Neural progenitor cell (in vitro differentiated cells): ENCODE results near the gene MYO1B. TPM values are rescaled to one million over a fixed set of nuclear protein-coding genes. Genes with fewer than 3 reads are reported as not detected.

Experiments
- DNase-seq: peaks from one replicate; pipeline ENCODE4 v3.0.0-alpha.2; 2016; ENCODE audit warnings: low spot score
- H2AFZ ChIP-seq: fragments of 200-600 bp; sonication (generic); replicated peaks from 2 replicates; pipeline ENCODE4 v1.6.1; 2016; ENCODE audit warnings: antibody characterized with exemption
- H3F3A ChIP-seq: fragments of 200-600 bp; sonication (generic); 2 replicates; pipeline ENCODE4 v1.6.1; 2016; ENCODE audit warnings: antibody characterized with exemption, low read depth
- H3K27ac ChIP-seq: fragments of 200-600 bp; sonication (generic); 2 replicates; pipeline ENCODE4 v1.5.1; 2016; ENCODE audit warnings: mild to moderate bottlenecking
- H3K27me3 ChIP-seq: fragments of 200-600 bp; sonication (generic); 2 replicates; pipeline ENCODE4 v1.6.1; 2016; ENCODE audit warnings: mild to moderate bottlenecking, moderate library complexity
- H3K36me3 ChIP-seq: fragments of 200-600 bp; sonication (generic); 2 replicates; pipeline ENCODE4 v1.5.1; 2016
- H3K4me1 ChIP-seq: fragments of 200-600 bp; sonication (generic); 2 replicates; pipeline ENCODE4 v1.6.1; 2016; ENCODE audit warnings: mixed run types
- H3K4me2 ChIP-seq: fragments of 200-600 bp; sonication (generic); 2 replicates; pipeline ENCODE4 v1.6.1; 2016
- H3K4me3 ChIP-seq: fragments of 200-600 bp; sonication (generic); 2 replicates; pipeline ENCODE4 v1.5.1; 2016
- H3K79me2 ChIP-seq: fragments of 200-600 bp; sonication (generic); 2 replicates; pipeline ENCODE4 v1.6.1; 2016; ENCODE audit warnings: low read depth
- H3K9ac ChIP-seq: fragments of 200-600 bp; sonication (generic); 2 replicates; pipeline ENCODE4 v1.6.1; 2016
- H3K9me3 ChIP-seq: fragments of 200-600 bp; sonication (generic); 2 replicates; pipeline ENCODE4 v1.5.1; 2016; ENCODE audit warnings: low read depth
- H4K20me1 ChIP-seq: fragments of 200-600 bp; sonication (generic); 2 replicates; pipeline ENCODE4 v1.6.1; 2016; ENCODE audit warnings: low read depth
- H3K27ac Mint-ChIP-seq: 3 replicates; pipeline ENCODE4 v1.8.0; 2021; ENCODE audit warnings: mixed read lengths
- H3K27me3 Mint-ChIP-seq: 2 replicates; pipeline ENCODE4 v1.8.0; 2022; ENCODE audit warnings: low read depth, mild to moderate bottlenecking, inconsistent platforms, moderate library complexity, mixed read lengths; ENCODE audit not compliant: insufficient read depth
- H3K36me3 Mint-ChIP-seq: 3 replicates; pipeline ENCODE4 v1.8.0; 2021; ENCODE audit warnings: mixed read lengths
- H3K4me1 Mint-ChIP-seq: 3 replicates; pipeline ENCODE4 v1.8.0; 2021; ENCODE audit warnings: mixed read lengths
- H3K4me3 Mint-ChIP-seq: 3 replicates; pipeline ENCODE4 v1.8.0; 2021; ENCODE audit warnings: mild to moderate bottlenecking, moderate library complexity, mixed read lengths
- H3K9me3 Mint-ChIP-seq: 3 replicates; pipeline ENCODE4 v1.8.0; 2020; ENCODE audit warnings: mixed read lengths
- EZH2 ChIP-seq: fragments of 200-600 bp; sonication (generic); IDR thresholded peaks from 2 replicates; pipeline ENCODE4 v1.6.1; 2017; ENCODE audit warnings: antibody characterized with exemption, mild to moderate bottlenecking, moderate library complexity
- EZH2phosphoT487 ChIP-seq: fragments of 200-600 bp; sonication (generic); IDR thresholded peaks from 2 replicates; pipeline ENCODE4 v1.6.1; 2017; ENCODE audit warnings: antibody characterized with exemption
- total RNA-seq: library from RNA; depleted of rRNA; stranded (reverse); fragments of >200 nt; gene quantifications from 2 replicates; pipeline ENCODE4 v1.2.3, GENCODE V29; 2015; ENCODE audit warnings: low replicate concordance
- TF ChIP-seq, protein P1 (sequence below): fragments of 200-600 bp; sonication (generic); IDR thresholded peaks from 2 replicates; pipeline ENCODE4 v1.5.1; 2017; ENCODE audit warnings: antibody characterized with exemption, mild to moderate bottlenecking

MYO1B gene
- total RNA-seq, 1 donor from 2014 or later: 88.0 TPM

DNA sequence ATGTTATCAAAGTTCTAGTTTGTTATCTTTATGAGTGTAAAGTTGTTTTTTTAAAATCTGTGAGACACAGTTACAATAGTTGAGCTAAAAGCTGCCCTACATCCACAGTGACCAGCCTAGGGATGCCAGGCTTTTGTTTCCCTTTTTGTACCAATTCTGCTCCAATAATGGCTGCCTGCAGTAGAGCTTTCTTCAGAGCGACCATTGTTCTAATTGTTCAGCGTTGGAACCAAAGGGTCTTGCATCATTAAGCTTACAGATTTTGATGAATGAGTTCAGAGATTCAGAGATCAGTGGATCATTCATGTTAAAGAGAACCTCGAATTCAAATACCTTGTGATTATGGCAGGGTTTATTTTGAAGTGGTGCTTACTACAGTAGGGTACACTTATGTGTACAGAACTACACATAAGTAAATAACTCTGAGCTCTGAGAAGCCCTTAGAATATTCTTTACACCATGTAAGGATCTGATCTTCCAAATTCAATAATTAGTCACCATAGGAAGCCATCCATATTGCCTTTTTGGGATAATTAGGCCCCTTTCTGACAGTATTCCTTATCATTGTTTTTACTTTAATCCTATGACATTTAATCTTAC is 157.9 kb downstream of the MYO1B start:
- Histone ChIP-seq H3K4me1 (peaks cover 40% of the 10 kb centered on the region), H2AFZ (no peak overlapping the region), H3K9me3 (no peaks in the 10 kb centered on the region), H3K27ac (peak overlapping the region; percentile 81), H3K4me3 (no peak overlapping the region), H3K36me3 (peaks cover 9% of the 10 kb centered on the region), H3K79me2 (no peaks in the 10 kb centered on the region), H3F3A (peaks cover 15% of the 10 kb centered on the region), H3K27me3 (no peaks in the 10 kb centered on the region), H3K4me2 (peak overlapping the region; percentile 52), H3K9ac (no peak overlapping the region), H4K20me1 (no peaks in the 10 kb centered on the region)
- Mint-ChIP-seq H3K4me1 (peaks cover 25% of the 10 kb centered on the region), H3K36me3 (peaks cover 41% of the 10 kb centered on the region), H3K27me3 (no peaks in the 10 kb centered on the region), H3K4me3 (no peak overlapping the region), H3K27ac (no peak overlapping the region), H3K9me3 (peaks cover 5% of the 10 kb centered on the region)
- DNase-seq: peak; percentile 84
- TF ChIP-seq, protein P1, sequence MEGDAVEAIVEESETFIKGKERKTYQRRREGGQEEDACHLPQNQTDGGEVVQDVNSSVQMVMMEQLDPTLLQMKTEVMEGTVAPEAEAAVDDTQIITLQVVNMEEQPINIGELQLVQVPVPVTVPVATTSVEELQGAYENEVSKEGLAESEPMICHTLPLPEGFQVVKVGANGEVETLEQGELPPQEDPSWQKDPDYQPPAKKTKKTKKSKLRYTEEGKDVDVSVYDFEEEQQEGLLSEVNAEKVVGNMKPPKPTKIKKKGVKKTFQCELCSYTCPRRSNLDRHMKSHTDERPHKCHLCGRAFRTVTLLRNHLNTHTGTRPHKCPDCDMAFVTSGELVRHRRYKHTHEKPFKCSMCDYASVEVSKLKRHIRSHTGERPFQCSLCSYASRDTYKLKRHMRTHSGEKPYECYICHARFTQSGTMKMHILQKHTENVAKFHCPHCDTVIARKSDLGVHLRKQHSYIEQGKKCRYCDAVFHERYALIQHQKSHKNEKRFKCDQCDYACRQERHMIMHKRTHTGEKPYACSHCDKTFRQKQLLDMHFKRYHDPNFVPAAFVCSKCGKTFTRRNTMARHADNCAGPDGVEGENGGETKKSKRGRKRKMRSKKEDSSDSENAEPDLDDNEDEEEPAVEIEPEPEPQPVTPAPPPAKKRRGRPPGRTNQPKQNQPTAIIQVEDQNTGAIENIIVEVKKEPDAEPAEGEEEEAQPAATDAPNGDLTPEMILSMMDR: no peak
- TF ChIP-seq EZH2phosphoT487 (no peak), EZH2 (no peak)

DNA sequence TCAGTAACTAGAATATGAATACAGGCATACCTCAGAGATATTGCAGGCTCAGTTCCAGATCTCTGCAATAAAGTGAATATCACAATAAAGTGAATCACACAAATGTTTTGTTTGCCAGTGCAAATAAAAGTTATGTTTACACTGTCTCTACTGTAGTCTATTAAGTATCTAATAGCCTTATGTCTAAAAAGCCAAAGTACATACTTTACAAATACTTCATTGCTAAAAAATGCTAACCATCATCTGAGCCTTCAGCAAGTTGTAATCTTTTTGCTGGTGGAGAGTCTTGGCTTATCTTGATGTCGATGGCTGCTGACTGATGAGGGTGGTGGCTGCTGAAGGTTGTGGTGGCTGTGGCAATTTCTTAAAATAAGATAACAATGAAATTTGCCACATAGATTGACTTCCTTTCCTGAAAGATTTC is 159.4 kb downstream of the MYO1B start:
- Histone ChIP-seq H3F3A (peaks cover 15% of the 10 kb centered on the region), H4K20me1 (no peaks in the 10 kb centered on the region), H3K4me1 (peaks cover 40% of the 10 kb centered on the region), H3K79me2 (no peaks in the 10 kb centered on the region), H2AFZ (no peak overlapping the region), H3K4me3 (no peak overlapping the region), H3K9me3 (no peaks in the 10 kb centered on the region), H3K9ac (no peak overlapping the region), H3K36me3 (peaks cover 9% of the 10 kb centered on the region), H3K27ac (no peak overlapping the region), H3K4me2 (no peak overlapping the region), H3K27me3 (no peaks in the 10 kb centered on the region)
- no peak for DNase-seq
- Mint-ChIP-seq H3K4me3 (no peak overlapping the region), H3K9me3 (no peaks in the 10 kb centered on the region), H3K27ac (no peak overlapping the region), H3K36me3 (peaks cover 42% of the 10 kb centered on the region), H3K4me1 (peaks cover 25% of the 10 kb centered on the region), H3K27me3 (no peaks in the 10 kb centered on the region)
- TF ChIP-seq, protein P1: no peak
- TF ChIP-seq EZH2phosphoT487 (no peak), EZH2 (no peak)

DNA sequence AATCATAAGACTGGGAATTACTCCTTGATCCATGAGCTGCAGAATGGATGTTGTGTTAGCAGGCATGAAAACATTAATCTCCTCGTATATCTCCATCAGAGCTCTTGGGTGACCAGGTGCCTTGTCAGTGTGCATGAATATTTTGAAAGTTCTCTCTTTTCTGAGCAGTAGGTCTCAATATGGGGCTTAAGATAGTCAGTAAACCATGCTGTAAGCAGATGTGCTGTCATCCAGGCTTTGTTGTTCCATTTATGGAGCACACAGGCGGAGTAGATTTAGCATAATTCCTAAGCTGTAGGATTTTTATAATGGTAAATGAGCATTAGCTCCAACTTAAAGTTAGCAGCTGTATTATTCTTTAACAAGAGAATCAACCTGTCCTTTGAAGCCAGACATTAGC is 160.3 kb downstream of the MYO1B start:
- no peak overlapping the region for H3K27ac Mint-ChIP-seq
- no peak overlapping the region for H3K4me3 ChIP-seq
- H3K4me3 Mint-ChIP-seq: no peak overlapping the region
- peaks cover 33% of the 10 kb centered on the region for H3K4me1 ChIP-seq
- no peaks in the 10 kb centered on the region for H4K20me1 ChIP-seq
- no peaks in the 10 kb centered on the region for H3K79me2 ChIP-seq
- H3F3A ChIP-seq: peaks cover 15% of the 10 kb centered on the region
- H3K4me2 ChIP-seq: no peak overlapping the region
- no peak for DNase-seq
- H3K9me3 Mint-ChIP-seq: no peaks in the 10 kb centered on the region
- H2AFZ ChIP-seq: no peak overlapping the region
- H3K9ac ChIP-seq: no peak overlapping the region
- peaks cover 9% of the 10 kb centered on the region for H3K36me3 ChIP-seq
- H3K4me1 Mint-ChIP-seq: peaks cover 20% of the 10 kb centered on the region
- peaks cover 42% of the 10 kb centered on the region for H3K36me3 Mint-ChIP-seq
- no peaks in the 10 kb centered on the region for H3K27me3 ChIP-seq
- no peaks in the 10 kb centered on the region for H3K9me3 ChIP-seq
- H3K27me3 Mint-ChIP-seq: no peaks in the 10 kb centered on the region
- TF ChIP-seq, protein P1: no peak
- TF ChIP-seq EZH2phosphoT487 (no peak), EZH2 (no peak)
- H3K27ac ChIP-seq: no peak overlapping the region
